HG03575 (cell line): ENCODE results near the gene SH3RF3.

Experiments used
- ATAC-seq: cut with Tn5 transposase; IDR thresholded peaks from one replicate; pipeline ENCODE4 v1.9.1; 2021; ENCODE audit not compliant: unreplicated experiment, insufficient number of reproducible peaks, low FRiP score; ENCODE audit errors: extremely low read depth

Gene SH3RF3

DNA sequence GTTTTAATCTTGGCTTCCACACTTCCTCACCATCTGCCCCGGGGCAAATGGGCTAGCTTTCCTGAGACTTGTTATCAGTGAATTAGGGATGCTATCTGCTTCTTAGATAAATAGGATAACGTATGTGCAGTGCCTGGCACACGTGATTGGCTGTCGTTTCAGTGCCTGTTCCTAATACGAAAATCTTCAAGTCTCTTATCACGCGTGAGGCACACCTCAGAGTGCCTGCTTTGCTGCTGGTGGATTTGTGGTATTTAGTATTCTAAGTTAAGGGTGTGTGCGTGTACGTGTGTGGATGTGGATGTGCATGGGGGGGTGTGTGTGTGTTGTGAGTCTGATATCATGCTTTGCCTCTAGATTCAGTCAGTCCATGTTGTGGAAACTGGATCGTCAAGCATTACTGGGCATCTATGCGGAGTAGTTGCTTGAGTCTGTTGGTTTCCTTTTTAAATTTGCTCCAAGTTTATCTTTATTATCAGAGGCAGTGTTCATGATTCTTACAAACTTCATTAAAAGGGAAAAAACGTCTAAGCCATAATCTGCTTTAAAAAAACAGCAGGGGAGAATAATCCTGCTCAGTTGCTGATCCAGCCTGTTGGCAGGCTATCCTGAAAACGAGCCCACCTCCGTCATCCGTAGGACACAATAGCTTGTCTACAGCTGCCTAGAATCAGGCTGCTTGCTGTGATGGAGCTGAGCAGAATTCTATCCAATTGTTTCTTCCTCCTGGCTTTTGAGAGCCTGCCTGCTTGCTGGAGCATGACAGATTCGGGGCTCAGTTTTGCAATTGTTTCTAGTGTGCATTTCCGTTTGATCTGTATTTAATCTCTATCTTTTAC, 6.6 kb downstream of the SH3RF3 start:
- no peak for ATAC-seq

DNA sequence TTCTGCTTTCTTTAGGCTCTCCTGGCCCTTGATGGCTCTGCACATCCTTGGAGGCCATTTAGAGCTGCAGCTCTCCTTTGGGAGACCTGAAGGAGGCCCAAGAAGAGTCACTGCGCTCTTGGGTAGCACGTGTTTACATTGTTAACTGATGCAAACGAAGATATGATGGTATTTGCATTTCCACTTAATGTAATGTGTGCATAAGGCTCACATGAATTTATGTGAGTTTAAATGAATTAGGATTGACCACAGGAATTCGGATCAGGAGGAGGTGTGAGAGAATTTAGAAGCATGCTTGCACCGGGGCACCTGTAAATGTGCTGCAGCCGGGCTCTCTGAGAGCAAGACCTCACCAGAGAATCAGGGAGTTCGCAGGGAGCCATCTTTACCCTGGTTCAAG, 7.5 kb downstream of the SH3RF3 start:
- ATAC-seq, result no peak

DNA sequence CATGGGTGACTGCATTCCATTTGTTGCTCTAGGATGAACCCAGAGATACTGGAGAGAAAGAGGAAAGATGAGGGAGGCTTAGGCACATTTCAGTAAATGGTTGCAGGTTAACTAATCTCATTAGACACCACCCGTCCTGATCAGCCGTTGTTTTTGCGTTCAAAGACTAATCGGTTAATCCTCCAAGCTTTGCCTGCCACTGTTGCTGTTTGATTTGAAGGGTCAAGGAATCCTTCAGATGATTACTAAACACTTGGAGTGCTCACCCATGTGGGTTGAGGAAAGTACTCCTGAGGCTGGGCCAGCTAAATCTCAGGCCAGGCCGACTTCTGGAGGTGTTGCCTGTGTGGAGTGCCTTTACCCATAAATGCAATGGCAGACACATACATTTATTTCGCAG, 8.6 kb downstream of the SH3RF3 start:
- ATAC-seq, result no peak

DNA sequence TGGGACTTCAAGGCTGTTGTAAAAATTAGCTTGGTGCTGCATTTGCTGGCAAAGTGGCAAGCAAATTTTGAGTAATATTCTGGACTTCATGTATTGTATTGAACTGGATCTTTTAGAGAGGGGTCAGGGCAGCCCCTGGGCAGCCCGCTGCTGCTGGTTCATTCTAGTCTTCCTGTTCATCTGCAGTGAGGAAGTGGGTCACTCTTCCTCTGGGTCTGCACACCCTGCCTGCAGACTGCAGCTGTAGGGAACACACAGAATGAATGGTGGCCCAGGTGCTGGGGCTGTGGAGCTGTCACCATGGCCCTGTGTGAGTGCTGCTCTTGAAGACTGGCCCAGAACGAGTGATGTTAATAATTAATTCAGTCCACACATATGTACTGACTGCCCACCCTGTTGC, 9.4 kb downstream of the SH3RF3 start:
- ATAC-seq, result no peak

DNA sequence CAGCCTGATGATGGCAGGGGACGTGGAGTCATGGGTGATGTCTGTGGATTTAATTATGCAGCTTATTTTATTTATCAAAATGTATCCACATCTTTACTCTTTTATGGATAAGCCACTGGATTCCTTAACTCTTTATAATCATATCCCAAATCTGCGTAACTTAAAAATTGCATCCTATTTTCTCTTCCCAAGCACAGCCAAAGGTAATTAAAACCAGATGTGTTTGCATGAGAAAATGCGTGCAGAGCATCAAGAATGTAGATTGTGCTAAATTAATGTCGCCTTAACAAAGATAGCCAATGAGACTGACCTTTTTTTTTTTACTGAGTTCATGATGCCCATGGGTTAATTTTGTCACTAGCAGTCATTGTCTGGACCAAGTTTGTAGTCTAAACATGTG, 10.0 kb downstream of the SH3RF3 start:
- ATAC-seq, result no peak

DNA sequence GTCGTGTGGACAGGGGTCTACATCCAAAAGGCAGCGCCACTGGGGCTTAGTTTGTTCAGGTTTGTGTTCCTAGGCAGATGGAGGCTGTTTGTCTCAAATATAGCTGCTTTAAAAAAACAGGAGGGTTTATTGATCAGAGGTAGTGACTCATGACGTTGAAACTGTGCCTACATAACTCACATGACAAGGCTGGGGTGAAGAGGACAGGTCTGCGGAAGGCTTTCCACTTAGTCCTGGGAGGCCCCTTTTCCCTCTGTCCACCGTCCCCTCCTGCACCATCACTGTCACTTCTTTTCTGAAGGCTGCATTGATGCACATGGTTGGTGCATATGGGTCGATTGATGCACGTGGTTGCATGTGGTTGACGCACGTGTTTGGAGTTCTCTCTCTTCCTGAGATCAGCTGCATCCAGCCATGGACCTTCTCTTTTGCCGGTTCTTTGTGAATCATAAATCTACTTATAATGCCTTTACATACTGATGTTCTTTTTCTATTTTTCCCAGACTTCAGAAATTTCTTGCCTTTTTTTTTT, 10.9 kb downstream of the SH3RF3 start:
- no peak for ATAC-seq

DNA sequence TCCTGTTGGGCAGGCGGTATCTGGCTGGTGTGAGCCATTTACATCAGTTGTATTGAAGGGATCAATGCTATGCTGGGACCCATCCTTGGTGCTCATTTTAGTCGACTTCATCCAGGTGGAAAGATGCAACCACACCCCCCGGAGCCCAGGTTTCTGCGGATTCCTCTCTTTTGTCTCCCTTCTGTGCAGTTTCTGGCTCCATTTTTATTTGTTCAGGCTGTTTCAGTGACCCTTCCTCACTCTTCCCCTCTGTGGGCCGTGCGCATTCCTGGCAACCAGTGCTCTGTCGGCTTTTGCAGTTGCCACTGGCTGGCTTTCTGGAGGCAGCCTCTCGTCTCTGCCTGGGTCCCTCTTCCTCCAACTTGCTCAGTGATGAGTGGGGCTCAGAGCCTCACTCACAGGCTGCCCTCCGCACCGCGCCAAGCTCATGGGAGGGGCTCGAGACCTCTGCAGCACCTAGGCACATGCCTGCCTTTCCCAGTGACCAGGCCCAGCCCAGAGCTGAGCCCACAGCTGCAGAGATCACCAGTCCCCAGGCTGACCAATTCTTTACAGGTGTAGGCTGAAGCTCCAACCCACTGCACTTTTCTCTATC, 12.1 kb downstream of the SH3RF3 start:
- ATAC-seq, result no peak

DNA sequence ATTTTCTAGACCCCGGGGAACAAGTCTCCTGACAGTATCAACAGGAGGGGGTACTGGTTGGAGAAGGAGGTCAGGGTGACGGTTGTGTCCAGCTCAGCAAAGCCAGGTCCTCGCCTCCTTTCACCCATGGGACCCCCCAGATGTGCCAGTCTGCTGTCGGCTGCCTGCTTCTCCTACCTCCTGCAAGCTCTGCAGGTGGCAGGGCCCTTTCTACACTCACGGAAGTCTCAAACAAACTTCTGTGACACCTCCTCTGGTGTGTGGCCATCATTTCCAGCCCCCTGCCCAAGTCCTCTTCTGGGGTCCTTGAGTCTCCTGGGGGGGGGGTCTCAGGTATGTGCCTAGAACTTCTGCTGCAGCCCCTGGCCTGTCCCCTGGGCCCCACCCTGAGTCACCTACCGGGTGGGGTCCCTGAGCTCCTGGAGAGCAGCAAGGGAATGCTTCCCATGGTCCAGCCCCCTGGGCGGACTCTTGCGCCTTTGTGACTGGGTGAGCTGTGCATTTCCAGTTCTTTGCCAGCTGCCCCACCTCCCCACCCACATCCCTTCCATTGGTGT, 12.8 kb downstream of the SH3RF3 start:
- ATAC-seq, result no peak

DNA sequence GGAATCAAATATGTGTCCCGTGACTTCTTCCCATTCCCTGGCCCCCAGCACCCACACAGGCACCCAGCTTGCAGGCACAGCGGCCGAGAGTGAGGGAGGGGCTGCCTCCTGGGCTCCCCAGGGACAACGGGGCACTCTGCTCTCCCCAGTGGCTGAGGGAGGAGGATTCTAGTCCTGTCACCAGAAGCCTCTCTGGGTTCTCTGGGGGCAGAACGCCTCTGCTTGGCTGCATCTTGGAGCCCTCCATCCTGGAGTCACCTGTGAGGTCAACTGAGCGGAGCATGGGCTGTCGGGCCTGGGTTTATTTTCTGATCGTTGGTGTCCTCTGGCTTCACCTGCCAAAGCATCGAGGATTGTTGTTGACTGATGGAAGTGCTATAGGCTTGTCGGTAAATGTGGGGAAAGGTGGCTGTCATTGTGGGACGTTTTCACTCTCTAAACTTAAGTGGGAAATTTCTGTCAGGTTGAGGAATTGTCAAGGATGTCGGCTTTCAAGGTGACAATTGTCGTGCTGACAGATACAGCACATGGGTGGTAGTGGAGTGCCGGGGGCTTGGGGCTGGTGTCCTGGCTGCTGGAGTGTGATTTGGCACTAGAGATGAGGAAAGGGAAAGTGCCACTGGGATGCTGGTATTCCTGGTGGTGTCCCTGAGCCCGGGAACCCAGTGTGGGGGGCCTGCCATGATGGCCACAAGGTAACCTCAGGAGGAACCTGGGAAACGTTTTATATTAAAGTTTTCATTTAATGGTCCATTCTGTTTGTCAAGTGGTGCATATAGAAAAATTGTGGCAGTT, 13.6 kb downstream of the SH3RF3 start:
- ATAC-seq, result no peak

DNA sequence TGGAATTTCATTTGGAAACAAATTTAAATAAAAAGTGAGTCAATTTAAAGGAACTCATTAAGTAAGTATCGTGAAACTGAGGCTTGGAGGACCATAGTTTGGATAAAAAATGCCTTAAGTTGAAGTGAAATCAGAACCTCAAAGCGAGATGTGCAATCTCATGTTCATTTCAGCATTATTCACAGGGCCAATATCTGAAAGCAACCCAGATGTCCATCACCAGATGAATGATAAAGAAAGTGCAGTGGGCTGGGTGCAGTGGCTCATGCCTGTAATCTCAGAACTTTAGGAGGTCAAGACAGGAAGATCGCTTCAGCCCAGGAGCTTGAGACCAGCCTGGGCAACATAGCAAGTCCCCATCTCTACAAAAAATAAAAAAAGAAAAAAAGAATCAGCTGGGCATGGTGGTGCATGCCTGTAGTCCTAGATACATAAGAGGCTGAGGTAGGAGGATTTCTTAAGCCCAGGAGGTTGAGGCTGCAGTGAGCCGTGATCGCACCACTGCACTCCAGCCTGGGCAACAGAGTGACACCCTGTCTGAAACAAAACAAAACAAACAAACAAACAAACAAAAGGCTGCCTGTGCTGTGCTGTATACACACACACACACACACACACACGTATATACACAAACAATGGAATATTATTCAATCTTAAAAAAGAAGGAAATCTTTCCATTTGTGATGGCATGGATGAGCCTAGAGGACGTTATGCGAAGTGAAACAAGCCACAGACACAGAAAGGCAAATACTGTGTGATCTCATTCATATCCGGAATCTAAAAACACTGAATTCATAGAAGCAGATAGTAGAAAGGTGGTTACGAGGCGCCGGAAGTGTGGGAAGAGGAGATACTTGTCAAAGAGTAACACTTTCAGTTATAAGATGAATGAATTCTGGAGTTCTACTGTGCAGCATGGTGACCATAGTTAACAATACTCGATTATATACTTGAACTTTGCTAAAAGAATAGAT, 14.5 kb downstream of the SH3RF3 start:
- ATAC-seq, result peak; percentile 70

DNA sequence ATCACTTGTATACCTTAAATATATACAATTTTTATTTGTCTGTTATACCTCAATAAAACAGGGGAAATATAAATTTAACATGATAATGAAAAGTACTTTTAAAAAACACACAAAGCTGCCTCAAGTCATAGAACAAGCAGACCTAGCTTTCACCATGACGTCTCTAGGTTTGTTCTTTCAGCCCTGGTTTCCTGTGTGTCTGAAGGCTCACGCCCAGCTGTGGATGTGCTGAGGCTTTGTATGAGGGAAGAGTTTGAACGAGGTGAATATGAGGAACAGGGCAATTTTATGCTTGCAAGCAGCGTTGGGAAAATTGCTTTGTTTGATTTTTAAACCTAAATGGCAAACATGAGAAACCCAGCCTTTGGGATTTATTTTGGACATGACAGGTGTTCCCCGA, 15.3 kb downstream of the SH3RF3 start:
- peak; percentile 21 for ATAC-seq

DNA sequence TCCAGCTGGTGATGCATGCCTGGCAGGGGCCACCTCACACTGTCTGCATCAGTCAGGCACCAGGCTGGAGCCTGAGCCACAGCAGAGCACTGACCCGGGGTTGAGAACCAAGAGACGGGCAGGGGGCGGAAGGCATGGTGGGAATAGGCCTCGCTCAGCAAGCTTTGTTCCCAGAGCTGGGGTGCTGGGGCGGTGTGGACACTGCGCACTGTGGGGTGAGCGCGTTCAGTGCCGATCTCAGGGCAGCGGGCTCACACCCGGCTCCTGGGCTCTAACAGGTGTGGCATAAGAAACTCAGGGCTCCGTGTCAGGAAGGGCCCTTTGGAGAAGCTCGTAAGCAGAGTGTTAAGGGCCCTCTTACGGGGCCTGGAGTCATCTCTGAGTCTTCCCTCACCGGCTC, 15.7 kb downstream of the SH3RF3 start:
- ATAC-seq, result no peak

DNA sequence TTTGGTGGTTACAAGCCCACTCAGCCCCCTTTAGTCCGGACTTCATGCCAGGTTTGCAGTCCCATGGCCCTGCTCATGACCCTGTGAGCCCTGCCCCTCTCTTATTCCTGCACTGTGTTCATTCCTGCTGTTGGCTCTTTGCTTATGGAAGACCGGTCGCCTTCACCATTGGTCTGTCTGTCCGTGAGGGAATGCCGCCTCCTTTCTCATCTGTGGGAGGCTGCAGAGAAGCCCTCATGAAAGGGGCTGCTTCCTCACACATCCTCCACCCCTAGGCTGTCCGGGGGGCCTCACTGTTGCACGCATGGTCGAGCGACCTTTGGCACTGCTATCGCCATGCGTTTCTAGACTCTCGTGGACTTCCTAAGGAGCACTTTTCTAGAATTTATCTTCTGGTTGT, 16.3 kb downstream of the SH3RF3 start:
- no peak for ATAC-seq

DNA sequence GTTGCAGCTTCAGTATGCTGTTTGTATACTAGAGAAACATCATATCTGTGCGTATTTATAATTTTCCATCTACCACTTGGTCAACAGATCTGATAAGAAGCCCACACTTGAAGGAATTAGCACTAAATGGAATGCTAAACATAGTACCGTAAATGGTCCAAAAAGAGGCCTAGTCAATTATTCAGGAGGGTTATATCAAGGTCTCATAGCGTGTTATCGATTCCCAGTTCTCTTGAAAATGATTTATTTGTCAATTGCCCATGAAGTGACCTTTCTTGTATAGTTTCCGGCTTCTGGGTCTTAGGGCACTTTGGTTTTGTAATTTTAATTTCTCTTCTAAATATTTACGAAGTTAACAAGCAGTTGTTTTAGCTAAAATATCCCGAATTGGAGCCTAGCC, 18.4 kb downstream of the SH3RF3 start:
- ATAC-seq, result no peak

DNA sequence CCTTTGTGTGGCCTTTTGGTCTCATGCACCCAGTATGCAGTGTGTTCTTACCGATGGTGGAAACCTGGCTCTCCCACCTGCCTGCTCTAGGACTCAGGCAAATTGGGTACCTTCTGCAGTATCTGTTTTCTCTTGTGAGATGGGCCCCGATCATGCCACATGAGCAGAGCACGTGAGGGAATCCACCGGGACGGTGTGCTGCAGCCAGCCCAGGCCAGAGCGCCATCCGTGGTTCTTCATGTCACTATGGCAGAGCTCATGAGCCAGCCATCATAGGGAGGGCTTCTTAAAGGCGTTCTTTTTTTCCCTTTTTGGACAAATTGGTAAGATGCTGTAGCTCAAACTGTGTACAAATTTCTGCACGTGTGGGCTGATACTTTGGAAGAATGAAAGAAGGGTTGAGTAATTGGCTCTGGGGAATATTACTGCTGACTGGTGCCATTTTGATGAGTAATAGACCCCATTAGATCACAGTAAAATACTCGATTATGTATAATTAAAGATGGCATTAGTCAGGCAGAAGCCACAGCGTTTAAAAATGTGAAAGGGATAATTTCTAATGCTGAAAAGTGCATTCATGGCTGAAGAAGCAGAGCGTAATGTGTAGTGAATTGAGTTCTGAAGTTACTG, 19.2 kb downstream of the SH3RF3 start:
- ATAC-seq, result no peak

DNA sequence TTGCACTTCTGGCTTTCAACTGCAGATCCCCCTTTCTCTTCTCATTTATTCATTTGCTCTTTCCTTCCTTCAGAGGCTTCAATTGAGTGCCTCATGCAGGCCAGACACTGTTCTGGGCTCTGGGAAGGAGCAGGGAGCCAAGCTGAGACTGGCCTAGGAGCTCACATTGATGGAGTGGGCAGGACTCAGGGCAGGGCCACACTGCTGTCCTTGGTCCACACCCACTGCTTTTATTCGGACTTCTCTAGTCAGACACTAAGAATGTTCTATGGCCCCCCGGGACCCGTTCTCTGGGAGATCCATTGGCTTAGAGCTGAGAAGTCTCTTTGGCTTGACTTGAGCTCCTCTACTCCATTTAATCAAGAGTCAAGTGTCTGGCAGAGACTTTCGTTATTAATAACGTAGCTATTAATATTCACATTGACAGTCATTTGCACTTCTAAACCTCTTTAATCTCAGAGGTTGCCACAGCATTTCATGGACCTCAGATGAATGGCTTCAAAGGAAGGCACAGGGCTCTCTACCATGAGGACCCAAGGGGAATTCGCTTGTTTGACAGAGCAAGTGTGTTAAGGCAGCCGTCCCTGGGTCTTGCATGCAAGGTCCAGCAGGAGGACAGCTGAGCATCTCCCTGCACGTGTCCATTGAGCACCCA, 20.1 kb downstream of the SH3RF3 start:
- no peak for ATAC-seq

DNA sequence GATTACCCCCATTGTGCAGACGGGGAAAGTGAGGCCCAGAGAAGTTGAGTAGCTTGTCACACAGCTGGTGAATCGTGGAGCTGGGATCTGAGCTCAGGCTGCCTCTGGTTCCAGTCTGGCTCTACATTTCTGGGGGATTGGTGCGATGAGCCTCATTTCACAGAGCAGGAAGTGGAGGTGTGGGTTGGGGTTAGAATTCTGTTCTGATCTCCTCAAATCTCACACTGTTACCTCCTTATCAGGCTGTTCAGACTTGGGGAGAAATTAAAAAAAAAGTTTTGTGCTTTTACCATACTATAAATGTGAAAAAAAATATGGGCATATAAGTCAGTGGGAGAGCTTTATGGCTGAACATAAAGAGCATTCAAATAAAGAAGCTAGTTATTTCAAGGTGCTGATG, 21.6 kb downstream of the SH3RF3 start:
- ATAC-seq, result no peak

DNA sequence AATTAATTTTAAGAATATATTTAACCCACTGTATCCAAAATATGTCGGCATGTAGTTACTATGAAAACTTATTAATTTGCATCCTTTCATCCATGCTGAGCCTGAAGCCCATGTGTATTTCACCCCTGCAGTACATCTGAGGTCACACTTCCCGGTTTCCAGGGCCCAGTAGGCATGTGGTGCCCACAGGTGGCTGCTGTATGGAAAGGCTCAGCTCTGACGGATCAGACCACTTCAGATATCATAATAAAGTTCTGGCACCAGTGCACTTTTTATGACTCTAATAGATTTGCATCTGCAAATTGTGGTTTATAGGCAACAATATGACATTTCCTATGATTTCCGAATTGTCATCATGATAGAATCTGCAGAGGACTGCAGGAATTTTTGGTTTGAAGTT, 22.5 kb downstream of the SH3RF3 start:
- no peak for ATAC-seq
